Measurements from ENCODE around the gene MPPE1. TPM values are rescaled to one million over a fixed set of nuclear protein-coding genes. Genes with fewer than 3 reads are reported as not detected.

The MPPE1 gene
- polyA plus RNA-seq, 12 donors = 20.2 to 41.0 (median 27.9) TPM; not detected in 1

- DNase-seq = no peak
Measured at GRCh38 chr18:11887328-11888128, 20.6 kb downstream of the MPPE1 start.

DNA sequence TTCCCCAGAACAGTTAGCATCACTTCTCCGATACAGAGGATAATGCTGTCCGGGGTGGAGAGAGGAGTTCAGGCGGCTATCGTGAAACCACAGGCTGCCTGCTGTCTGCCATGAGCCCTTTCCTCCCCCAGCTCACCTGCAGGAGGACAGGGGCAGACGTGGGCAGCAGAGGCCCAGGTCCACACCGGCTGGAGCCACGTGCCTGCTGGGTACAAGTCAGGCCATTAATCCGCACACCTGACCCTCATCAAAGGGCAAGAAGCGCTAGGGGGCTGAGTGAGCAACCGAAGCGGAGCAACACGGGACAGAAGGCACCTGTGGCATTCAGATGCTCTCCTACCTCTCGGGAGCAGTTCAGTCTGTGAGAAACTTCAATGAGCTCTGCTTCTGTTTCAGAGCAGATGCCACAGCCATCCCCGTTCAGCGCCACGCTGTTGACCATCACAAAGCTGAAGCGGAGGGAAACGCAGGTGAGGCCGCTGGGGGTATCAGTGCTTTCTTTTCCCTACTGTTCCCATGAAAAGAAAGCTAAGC, 21.5 kb downstream of the MPPE1 start:
- no peak for DNase-seq

DNA sequence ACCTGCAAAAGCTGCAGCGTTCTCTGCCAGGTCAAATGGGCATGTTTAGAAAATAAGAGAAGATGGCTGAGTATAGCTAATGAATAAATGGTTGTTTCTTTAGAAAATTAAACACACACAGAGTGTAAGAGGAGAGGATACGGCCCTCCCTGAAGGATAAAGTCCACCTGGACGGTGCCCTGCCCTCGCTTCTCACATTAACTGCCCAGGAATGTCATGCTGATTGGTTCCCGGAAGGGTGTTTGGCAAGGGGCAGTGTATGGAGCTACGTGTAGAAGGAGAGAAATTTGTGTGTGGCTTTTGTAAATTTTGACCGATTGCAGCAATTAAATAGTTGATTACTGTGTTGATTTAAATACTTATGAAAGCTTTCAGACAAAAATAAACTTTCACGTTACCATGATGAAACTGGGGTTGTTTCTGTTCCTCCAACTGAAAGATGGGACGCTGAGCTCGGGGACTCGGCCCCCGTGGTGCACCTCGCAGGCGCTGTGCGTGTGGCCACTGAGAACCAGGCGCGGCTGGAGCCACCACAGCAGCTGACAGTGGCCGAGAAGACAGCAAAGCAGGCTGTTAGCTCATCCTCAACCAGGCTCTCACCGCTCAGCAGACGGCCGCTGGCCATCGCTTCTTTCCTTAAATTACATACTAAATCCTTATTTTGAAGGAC, 22.7 kb downstream of the MPPE1 start:
- no peak for DNase-seq

- no peak for DNase-seq
Measured at GRCh38 chr18:11884396-11885030, 23.6 kb downstream of the MPPE1 start.

GRCh38 chr18:11883153-11883552, 25.0 kb downstream of the MPPE1 start:
- no peak for DNase-seq

DNA sequence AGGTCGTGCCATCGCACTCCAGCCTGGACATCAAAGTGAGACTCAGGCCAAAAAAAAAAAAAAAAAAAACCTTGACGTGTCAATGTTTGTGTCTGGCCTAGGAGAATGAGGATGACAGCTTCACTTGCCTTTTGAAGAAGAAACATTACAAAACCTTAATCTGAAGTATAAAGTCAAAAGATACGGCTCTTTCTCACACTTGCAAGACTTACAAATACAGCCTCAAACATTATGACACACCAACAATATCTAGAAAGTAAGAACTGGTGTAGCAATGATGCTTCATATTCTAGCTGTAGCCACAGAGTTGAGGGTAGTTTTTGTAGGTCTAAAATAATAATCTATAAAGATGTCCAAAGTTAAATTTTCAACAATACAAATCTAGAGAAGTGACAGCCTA, 25.5 kb downstream of the MPPE1 start:
- DNase-seq = no peak

DNA sequence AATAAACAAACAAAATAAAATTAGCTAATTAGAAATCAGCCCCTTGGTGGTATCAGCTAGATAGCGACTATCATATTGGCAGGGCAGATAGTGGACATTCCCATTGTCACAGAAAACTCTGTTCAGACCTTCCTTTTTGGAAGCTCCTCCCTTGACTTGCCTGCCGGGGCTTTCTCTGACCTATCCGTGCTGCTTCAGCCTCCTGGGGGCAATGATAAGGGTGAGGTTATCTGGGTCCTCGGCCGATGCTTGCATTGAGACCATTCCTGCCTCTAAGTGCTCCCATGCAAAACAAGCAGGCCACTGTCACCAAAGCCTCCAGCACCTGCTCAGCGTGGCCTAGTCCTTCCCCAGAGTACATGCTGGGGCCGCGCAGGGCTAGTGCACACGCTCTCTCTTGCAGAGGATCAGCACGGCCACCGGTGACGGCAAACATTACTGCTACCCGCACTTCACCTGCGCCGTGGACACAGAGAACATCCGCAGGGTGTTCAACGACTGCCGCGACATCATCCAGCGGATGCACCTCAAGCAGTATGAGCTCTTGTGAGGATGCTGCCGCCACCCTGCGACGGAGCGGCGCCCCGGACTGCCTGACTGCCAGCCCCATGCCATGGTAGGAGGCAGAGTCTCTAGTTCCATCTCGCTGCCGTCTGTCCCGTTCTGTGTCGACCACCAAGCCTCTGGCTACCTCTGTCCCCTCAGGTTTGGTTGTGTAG, 27.4 kb downstream of the MPPE1 start:
- DNase-seq = no peak

DNA sequence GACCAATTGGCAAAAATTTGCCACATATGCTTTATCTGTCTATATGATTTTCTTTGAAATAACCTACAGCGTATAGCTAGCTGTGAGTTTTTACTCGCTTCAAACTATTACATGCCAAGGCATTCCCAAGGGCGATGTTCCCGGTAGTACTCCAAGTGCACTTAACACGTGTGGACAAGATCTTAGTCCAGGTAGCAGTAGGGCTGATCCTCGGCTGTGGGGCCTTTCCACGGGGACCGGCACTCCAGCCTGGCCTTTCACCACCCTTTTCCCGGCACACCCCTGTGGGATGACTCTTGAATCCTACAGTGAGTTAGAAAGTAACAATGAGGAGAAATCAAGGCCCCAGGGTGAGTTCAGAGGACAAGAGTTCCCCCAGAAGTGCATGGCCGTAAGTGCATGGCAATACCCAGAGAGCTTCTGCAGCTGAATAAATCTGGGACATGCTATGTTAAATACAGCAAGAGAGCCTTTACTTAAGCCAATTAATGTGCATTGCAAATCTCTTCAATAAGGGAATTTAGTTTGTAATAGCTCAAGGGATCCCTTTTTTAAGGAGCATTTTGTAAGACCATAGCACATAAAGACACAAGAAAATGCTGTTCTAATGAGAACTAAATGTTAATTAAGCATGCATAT, 30.5 kb downstream of the MPPE1 start:
- DNase-seq = no peak

GRCh38 chr18:11874676-11875075, 33.4 kb downstream of the MPPE1 start:
- no peak for DNase-seq

- no peak for DNase-seq
Measured at GRCh38 chr18:11873670-11874340, 34.3 kb downstream of the MPPE1 start.

DNA sequence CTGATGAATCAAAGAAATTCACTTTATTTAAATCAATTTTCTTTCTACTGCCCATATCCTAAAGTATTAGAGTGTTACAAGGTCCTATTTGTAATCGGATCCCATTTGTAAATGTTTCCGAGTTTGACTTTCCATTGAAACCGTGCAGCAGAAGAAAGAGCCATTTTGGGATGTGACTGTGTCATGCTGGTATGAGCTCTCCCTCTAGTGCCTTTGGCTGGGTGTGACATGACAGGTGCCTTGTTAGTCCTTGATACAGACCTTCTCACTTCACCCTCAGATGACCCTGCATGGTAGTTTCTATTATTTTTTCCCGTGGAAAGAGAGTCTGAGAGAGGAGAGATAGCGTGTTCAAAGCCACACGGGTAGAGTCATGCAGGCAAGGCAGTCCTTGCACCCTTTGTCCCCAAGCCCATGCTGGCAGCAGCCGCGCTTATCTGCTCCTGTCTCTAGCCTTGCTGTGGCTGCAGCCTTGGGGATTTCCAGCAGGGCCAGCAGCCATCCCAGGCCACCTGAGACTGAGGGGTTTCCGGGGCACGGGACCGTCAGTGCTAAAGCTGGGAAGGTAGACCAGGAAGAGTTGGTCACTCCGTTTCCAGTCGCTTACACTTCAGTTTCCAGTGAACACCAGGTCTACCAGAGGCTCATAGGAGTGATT, 35.5 kb downstream of the MPPE1 start:
- DNase-seq = no peak

DNA sequence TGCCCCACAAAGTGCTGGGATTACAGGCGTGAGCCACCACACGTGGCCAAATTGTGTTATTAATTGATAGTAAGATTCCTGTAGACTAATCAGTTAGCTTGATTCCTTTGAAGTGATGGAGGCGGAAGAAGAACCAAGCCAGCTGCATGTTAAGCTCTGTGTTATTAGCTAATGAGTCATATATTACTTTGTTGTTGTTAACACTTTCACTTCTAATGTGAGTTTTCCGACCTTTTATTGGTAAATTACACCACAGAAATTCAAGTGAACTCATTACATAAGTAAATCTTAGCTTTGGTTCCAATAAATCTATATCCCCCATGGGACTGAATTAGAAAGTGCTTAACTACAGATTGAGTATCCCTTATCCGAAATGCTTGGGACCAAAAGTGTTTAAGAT, 36.6 kb downstream of the MPPE1 start:
- DNase-seq = no peak

- DNase-seq = no peak
Measured at GRCh38 chr18:11868230-11868629, 39.9 kb downstream of the MPPE1 start.

- DNase-seq = no peak
Measured at GRCh38 chr18:11866764-11867163, 41.4 kb downstream of the MPPE1 start.

GRCh38 chr18:11866329-11866728, 41.8 kb downstream of the MPPE1 start:
- no peak for DNase-seq

DNA sequence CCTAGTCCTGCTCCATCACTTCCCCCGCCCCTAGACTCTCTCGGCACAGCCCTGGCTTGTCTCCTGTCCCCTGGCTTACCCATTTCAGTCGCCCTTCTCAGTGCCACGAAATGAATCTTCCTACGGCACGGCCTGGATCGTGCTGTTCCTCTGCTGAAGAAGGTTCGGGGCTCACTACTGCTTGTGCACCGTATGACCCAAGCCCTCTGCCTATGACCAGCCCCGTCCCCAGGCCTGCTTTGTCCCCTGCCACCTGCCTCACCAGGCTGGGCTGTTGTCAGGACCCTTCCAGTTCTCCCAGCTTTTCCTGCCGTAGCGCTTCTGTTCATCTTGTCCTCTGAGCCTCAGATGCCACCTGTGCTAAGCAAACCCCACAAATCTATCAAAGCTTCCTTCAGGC, 43.0 kb downstream of the MPPE1 start:
- no peak for DNase-seq

GRCh38 chr18:11864471-11864870, 43.6 kb downstream of the MPPE1 start:
- DNase-seq = no peak

- DNase-seq = no peak
Measured at GRCh38 chr18:11862468-11863137, 45.5 kb downstream of the MPPE1 start.

DNA sequence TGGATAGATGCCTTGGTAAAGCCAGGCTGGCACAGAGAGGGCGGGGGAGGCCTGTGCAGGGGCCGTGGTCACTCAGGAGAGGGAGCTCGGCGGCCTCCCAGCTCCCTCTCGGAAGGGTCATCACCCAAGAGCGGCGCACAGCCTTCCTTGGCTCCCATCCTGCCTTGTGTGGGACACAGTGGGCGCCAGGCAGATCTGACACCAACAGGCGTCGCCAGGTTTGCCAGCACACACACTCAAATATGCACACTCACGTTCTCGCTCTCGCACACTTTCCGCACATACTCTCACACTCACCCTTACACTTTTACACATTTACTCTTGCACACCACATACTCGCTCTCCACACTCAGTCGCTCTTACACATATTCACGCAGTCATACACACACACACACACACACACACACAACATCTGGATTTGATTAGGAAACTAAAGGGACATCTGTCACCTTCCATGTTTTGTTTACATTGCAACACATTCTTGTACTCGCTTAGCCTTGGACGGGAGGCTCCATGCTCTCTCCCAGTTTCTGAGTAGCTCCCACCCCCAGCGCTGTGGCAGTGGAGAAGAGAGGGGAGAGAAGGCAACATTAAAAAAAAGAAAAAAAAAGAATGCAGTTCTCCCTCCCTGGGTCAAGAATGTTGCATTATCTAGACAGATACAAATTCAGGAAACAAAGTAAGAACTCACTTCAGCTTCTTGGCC, 46.4 kb downstream of the MPPE1 start:
- no peak for DNase-seq

Measured in muscle of arm (tissue), 12 donors.